Suprapubic skin (tissue), 3 donors: ENCODE data around the gene NFIC.

Experiments used
- EP300 ChIP-seq: sonication (generic); formaldehyde crosslinking; IDR thresholded peaks from one replicate; pipeline ENCODE4 v1.6.1; 2017; ENCODE audit warnings: antibody characterized with exemption
- POLR2A ChIP-seq, 2 donors: fragments of 450-650 bp; IDR thresholded peaks; one replicate each; pipeline ENCODE4 v1.6.1; 2017; ENCODE audit warnings: antibody characterized with exemption in 2 of 2, mild to moderate bottlenecking in 2 of 2, moderate library complexity in 2 of 2
- TF ChIP-seq, protein P1 (sequence below), 2 donors: fragments of 200-600 bp in 1 of 2; fragments of 450-650 bp in 1 of 2; sonication (generic) in 1 of 2; IDR thresholded peaks; one replicate each; pipeline ENCODE4 v1.5.1; 2016 to 2019; ENCODE audit warnings: antibody characterized with exemption in 2 of 2, mild to moderate bottlenecking in 1 of 2, moderate library complexity in 1 of 2

DNA sequence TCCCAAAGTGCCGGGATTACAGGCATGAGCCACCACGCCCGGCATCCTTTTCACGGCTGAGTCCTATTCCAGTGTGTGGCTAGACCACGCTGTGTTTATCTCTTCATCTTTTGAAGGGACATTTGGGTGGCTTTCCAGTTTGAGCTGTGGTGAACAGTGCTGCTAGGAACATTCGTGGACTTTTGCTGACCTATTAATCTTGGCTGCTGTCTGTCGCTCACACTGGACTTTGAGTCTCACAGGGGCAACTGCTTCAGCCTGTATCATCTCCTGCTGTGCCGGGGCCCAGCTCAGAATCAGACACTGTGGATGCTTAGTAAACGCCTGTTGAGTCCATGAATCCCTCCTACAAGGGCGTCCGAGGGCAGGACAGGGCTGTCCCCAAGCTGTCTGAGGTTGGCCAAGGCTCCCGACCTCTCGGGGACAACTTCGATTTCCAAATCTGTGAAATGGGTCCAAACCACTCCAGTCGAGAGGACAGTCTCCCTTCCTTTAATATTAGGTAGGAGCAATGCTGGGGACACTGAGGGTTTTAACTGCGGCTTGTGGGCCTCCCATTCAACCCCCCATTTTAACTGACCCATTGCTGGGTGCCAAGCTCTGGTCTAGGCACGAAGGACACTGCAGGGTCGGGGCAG, 65.5 kb downstream of the NFIC start:
- TF ChIP-seq, protein P1, sequence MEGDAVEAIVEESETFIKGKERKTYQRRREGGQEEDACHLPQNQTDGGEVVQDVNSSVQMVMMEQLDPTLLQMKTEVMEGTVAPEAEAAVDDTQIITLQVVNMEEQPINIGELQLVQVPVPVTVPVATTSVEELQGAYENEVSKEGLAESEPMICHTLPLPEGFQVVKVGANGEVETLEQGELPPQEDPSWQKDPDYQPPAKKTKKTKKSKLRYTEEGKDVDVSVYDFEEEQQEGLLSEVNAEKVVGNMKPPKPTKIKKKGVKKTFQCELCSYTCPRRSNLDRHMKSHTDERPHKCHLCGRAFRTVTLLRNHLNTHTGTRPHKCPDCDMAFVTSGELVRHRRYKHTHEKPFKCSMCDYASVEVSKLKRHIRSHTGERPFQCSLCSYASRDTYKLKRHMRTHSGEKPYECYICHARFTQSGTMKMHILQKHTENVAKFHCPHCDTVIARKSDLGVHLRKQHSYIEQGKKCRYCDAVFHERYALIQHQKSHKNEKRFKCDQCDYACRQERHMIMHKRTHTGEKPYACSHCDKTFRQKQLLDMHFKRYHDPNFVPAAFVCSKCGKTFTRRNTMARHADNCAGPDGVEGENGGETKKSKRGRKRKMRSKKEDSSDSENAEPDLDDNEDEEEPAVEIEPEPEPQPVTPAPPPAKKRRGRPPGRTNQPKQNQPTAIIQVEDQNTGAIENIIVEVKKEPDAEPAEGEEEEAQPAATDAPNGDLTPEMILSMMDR (IDR thresholded peaks at IDR 0.05), result no peak
- no peak for TF ChIP-seq POLR2A (IDR thresholded peaks at IDR 0.05)
- TF ChIP-seq EP300, result no peak
